Fibroblast of lung (primary cell): ENCODE measurements around the gene PARP2. TPM values are rescaled to one million over a fixed set of nuclear protein-coding genes. Genes with fewer than 3 reads are reported as not detected.

Experiments
- DNase-seq, 2 donors: peaks; one replicate each; pipeline versions ENCODE4 v3.0.0 to v3.0.0-alpha.2; 2010; ENCODE audit warnings: low read depth in 2 of 2
- H2AFZ ChIP-seq: 2 replicates; pipeline ENCODE4 v1.5.1; 2012; ENCODE audit warnings: low read length, control low read depth, inconsistent platforms
- H3K27ac ChIP-seq: 2 replicates; pipeline ENCODE4 v1.5.1; 2011; ENCODE audit warnings: low read length, control low read depth; ENCODE audit not compliant: insufficient read depth
- H3K27me3 ChIP-seq: 2 replicates; pipeline ENCODE4 v1.5.1; 2011; ENCODE audit warnings: mild to moderate bottlenecking, low read length; ENCODE audit not compliant: control insufficient read depth, insufficient read depth
- H3K36me3 ChIP-seq: 2 replicates; pipeline ENCODE4 v1.5.1; 2011; ENCODE audit warnings: low read length; ENCODE audit not compliant: control insufficient read depth, insufficient read depth
- H3K4me1 ChIP-seq: 2 replicates; pipeline ENCODE4 v1.5.1; 2011; ENCODE audit warnings: low read length; ENCODE audit not compliant: control insufficient read depth, insufficient read depth; ENCODE audit errors: extremely low read depth
- H3K4me2 ChIP-seq: 2 replicates; pipeline ENCODE4 v1.5.1; 2011; ENCODE audit warnings: low read length, control low read depth; ENCODE audit not compliant: insufficient read depth; ENCODE audit errors: extremely low read depth
- H3K4me3 ChIP-seq, 4 experiments: fragments of 200-600 bp in 1 of 4; sonication (generic) in 1 of 4; replicated peaks in 1 of 4; 2 replicates each; pipeline ENCODE4 v1.5.1; 2011 to 2016; ENCODE audit warnings: low read length in 4 of 4, low read depth in 3 of 4, mild to moderate bottlenecking in 3 of 4, control low read depth in 2 of 4, inconsistent platforms in 1 of 4, mixed read lengths in 1 of 4; ENCODE audit not compliant: insufficient read depth in 1 of 4; ENCODE audit errors: control extremely low read depth in 1 of 4
- H3K79me2 ChIP-seq: 2 replicates; pipeline ENCODE4 v1.5.1; 2012; ENCODE audit warnings: mild to moderate bottlenecking, low read length, inconsistent platforms; ENCODE audit not compliant: control insufficient read depth, insufficient read depth
- H3K9ac ChIP-seq: 2 replicates; pipeline ENCODE4 v1.5.1; 2011; ENCODE audit warnings: mild to moderate bottlenecking, low read length, control low read depth; ENCODE audit not compliant: insufficient read depth
- H3K9me3 ChIP-seq: 2 replicates; pipeline ENCODE4 v1.5.1; 2012; ENCODE audit warnings: low read depth, low read length; ENCODE audit not compliant: control insufficient read depth, insufficient read depth
- H4K20me1 ChIP-seq: 2 replicates; pipeline ENCODE4 v1.5.1; 2011; ENCODE audit warnings: low read length; ENCODE audit not compliant: control insufficient read depth, insufficient read depth; ENCODE audit errors: extremely low read depth
- EZH2 ChIP-seq: IDR thresholded peaks from 2 replicates; pipeline ENCODE4 v1.5.1; 2012; ENCODE audit warnings: low read length, control low read depth, mild to moderate bottlenecking; ENCODE audit errors: missing control alignments
- polyA plus RNA-seq, 2 donors: library from polyadenylated mRNA; depleted of rRNA in 1 of 2; stranded (reverse) in 1 of 2; unstranded in 1 of 2; fragments of >200 nt; gene quantifications; 2 replicates each; pipeline ENCODE4 v1.2.1, GENCODE V29; 2011 to 2012; ENCODE audit warnings: missing spikeins in 1 of 2
- total RNA-seq: library from RNA; depleted of rRNA; stranded (reverse); fragments of >200 nt; gene quantifications from 2 replicates; pipeline ENCODE4 v1.2.1, GENCODE V29; 2014
- TF ChIP-seq, protein P1 (sequence below), 2 donors: IDR thresholded peaks in 1 of 2; conservative IDR thresholded peaks in 1 of 2; 1 replicate in 1 of 2; 2 replicates in 1 of 2; pipeline ENCODE4 v1.5.1; 2011 to 2012; ENCODE audit warnings: low read length in 2 of 2, control low read depth in 1 of 2, inconsistent platforms in 1 of 2, low read depth in 1 of 2, mild to moderate bottlenecking in 1 of 2

Gene PARP2
- total and polyA plus RNA-seq, 2 donors (not counting 1 experiment from before 2014, with no cell fraction given), result 6.6 to 16.9 TPM

- Histone ChIP-seq H3K27ac (no peak overlapping the region), H2AFZ (no peak overlapping the region), H3K9ac (no peak overlapping the region), H3K4me1 (no peaks in the 10 kb centered on the region), H3K9me3 (no peaks in the 10 kb centered on the region), H3K79me2 (no peaks in the 10 kb centered on the region), H4K20me1 (no peaks in the 10 kb centered on the region), H3K4me2 (no peak overlapping the region), H3K36me3 (peaks cover 32% of the 10 kb centered on the region), H3K4me3 (no peak overlapping the region), H3K27me3 (no peaks in the 10 kb centered on the region)
- no peak for DNase-seq
- TF ChIP-seq, protein P1, sequence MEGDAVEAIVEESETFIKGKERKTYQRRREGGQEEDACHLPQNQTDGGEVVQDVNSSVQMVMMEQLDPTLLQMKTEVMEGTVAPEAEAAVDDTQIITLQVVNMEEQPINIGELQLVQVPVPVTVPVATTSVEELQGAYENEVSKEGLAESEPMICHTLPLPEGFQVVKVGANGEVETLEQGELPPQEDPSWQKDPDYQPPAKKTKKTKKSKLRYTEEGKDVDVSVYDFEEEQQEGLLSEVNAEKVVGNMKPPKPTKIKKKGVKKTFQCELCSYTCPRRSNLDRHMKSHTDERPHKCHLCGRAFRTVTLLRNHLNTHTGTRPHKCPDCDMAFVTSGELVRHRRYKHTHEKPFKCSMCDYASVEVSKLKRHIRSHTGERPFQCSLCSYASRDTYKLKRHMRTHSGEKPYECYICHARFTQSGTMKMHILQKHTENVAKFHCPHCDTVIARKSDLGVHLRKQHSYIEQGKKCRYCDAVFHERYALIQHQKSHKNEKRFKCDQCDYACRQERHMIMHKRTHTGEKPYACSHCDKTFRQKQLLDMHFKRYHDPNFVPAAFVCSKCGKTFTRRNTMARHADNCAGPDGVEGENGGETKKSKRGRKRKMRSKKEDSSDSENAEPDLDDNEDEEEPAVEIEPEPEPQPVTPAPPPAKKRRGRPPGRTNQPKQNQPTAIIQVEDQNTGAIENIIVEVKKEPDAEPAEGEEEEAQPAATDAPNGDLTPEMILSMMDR (conservative IDR thresholded peaks at IDR 0.05 in 1 of 2, IDR thresholded peaks at IDR 0.05 in 1 of 2; ENCODE audit: low read depth in 1 of 2, low read length in 2 of 2), result no peak
- no peak for TF ChIP-seq EZH2
Observed at GRCh38 chr14:20381341-20381740, 37.9 kb downstream of the PARP2 start.

DNA sequence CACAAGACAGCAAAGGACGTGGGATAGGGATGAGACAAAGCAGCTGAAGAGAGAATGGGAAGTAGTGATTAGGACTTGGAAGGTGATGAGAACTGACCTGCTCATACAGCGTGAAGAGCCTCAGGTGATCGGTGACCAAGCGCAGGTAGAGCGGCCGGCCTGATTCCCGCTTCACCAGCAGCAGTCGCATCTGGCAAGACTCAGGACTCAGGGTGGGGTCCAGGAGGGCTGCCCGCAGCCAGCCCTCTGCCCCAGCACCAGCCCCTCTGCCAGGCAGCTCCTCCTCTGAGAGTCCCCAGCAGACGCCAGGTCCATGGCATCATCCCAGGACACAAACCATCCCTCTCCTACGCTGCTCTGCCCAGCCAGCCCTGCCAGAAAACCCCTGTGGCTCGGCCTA, 39.1 kb downstream of the PARP2 start:
- Histone ChIP-seq H3K4me2 (no peak overlapping the region), H2AFZ (no peak overlapping the region), H3K36me3 (peaks cover 32% of the 10 kb centered on the region), H3K4me3 (no peak overlapping the region), H3K9ac (no peak overlapping the region), H3K4me1 (no peaks in the 10 kb centered on the region), H4K20me1 (no peaks in the 10 kb centered on the region), H3K9me3 (no peaks in the 10 kb centered on the region), H3K79me2 (no peaks in the 10 kb centered on the region), H3K27me3 (no peaks in the 10 kb centered on the region), H3K27ac (no peak overlapping the region)
- no peak for DNase-seq
- TF ChIP-seq, protein P1 (conservative IDR thresholded peaks at IDR 0.05 in 1 of 2, IDR thresholded peaks at IDR 0.05 in 1 of 2; ENCODE audit: low read depth in 1 of 2, low read length in 2 of 2), result no peak
- TF ChIP-seq EZH2, result no peak

GRCh38 chr14:20383032-20383431, 39.6 kb downstream of the PARP2 start:
- no peak overlapping the region for H3K4me3 ChIP-seq
- H3K79me2 ChIP-seq, result no peaks in the 10 kb centered on the region
- H3K4me1 ChIP-seq, result no peaks in the 10 kb centered on the region
- H3K9ac ChIP-seq, result no peak overlapping the region
- H2AFZ ChIP-seq, result no peak overlapping the region
- no peak overlapping the region for H3K27ac ChIP-seq
- H3K27me3 ChIP-seq, result no peaks in the 10 kb centered on the region
- no peak for DNase-seq
- no peaks in the 10 kb centered on the region for H4K20me1 ChIP-seq
- H3K4me2 ChIP-seq, result no peak overlapping the region
- H3K36me3 ChIP-seq, result peaks cover 32% of the 10 kb centered on the region
- TF ChIP-seq, protein P1 (conservative IDR thresholded peaks at IDR 0.05 in 1 of 2, IDR thresholded peaks at IDR 0.05 in 1 of 2; ENCODE audit: low read depth in 1 of 2, low read length in 2 of 2), result no peak
- no peak for TF ChIP-seq EZH2
- no peaks in the 10 kb centered on the region for H3K9me3 ChIP-seq
